ENCODE measurements around the gene MYH11. TPM values are rescaled to one million over a fixed set of nuclear protein-coding genes. Genes with fewer than 3 reads are reported as not detected.

Gene MYH11
- polyA plus RNA-seq, 1 donor from 2014 or later: not detected

DNA sequence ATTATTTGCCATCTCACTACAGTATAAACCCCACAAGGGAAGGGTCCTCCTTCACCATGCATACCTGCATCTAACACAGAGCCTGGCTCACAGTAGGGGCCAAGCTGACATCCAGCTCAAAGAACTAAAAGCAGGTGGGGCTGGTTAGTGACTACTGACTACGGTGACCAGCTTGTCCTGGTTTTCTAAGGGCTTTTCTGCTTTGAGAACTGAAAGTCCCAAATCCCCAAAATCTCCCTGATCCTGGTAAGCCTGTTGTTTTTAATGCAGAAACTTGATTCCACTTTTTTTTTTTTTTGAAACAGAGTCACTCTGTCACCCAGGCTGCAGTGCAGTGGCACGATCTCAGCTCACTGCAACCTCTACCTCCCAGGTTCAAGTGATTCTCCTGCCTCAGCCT is 117.4 kb downstream of the MYH11 start:
- Histone ChIP-seq H3K9me3 (ENCODE audit: low read length) (no peaks in the 10 kb centered on the region), H3K27me3 (ENCODE audit: insufficient read depth, low read depth, low read length) (no peaks in the 10 kb centered on the region), H3F3A (ENCODE audit: insufficient read depth, low read length, poor library complexity, severe bottlenecking) (no peaks in the 10 kb centered on the region), H3K27ac (ENCODE audit: low read length) (no peak overlapping the region), H3K79me2 (replicated peaks; ENCODE audit: insufficient read depth, low read length) (no peaks in the 10 kb centered on the region), H3K36me3 (ENCODE audit: insufficient read depth, low read length) (no peaks in the 10 kb centered on the region), H2AFZ (ENCODE audit: low read depth, low read length) (no peak overlapping the region), H4K20me1 (ENCODE audit: insufficient read depth) (no peaks in the 10 kb centered on the region), H3K9ac (ENCODE audit: low read length) (no peak overlapping the region), H3K4me3 (ENCODE audit: low read length) (no peak overlapping the region), H3K4me2 (ENCODE audit: low read length) (no peak overlapping the region), H3K9me2 (ENCODE audit: insufficient read depth, low read length) (no peaks in the 10 kb centered on the region)
- TF ChIP-seq TAF1 (IDR thresholded peaks at IDR 0.05; ENCODE audit: low read depth) (no peak), EP300 (conservative IDR thresholded peaks at IDR 0.05; ENCODE audit: poor library complexity, severe bottlenecking) (no peak), SMC3 (conservative IDR thresholded peaks at IDR 0.05; ENCODE audit: poor library complexity) (no peak), RAD21 (conservative IDR thresholded peaks at IDR 0.05) (no peak), MXI1 (conservative IDR thresholded peaks at IDR 0.05; ENCODE audit: poor library complexity, severe bottlenecking) (no peak), POLR2AphosphoS5 (IDR thresholded peaks at IDR 0.05) (no peak), REST (IDR thresholded peaks at IDR 0.05; ENCODE audit: borderline replicate concordance) (no peak), EZH2 (IDR thresholded peaks at IDR 0.05; ENCODE audit: borderline replicate concordance, insufficient read depth, low read length, poor library complexity, severe bottlenecking) (no peak)
- TF ChIP-seq, protein P1, sequence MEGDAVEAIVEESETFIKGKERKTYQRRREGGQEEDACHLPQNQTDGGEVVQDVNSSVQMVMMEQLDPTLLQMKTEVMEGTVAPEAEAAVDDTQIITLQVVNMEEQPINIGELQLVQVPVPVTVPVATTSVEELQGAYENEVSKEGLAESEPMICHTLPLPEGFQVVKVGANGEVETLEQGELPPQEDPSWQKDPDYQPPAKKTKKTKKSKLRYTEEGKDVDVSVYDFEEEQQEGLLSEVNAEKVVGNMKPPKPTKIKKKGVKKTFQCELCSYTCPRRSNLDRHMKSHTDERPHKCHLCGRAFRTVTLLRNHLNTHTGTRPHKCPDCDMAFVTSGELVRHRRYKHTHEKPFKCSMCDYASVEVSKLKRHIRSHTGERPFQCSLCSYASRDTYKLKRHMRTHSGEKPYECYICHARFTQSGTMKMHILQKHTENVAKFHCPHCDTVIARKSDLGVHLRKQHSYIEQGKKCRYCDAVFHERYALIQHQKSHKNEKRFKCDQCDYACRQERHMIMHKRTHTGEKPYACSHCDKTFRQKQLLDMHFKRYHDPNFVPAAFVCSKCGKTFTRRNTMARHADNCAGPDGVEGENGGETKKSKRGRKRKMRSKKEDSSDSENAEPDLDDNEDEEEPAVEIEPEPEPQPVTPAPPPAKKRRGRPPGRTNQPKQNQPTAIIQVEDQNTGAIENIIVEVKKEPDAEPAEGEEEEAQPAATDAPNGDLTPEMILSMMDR (IDR thresholded peaks at IDR 0.05; ENCODE audit: poor library complexity, severe bottlenecking): no peak

- no peaks in the 10 kb centered on the region for H3K79me2 ChIP-seq (replicated peaks; ENCODE audit: insufficient read depth, low read length)
- TF ChIP-seq, protein P1 (IDR thresholded peaks at IDR 0.05; ENCODE audit: poor library complexity, severe bottlenecking): no peak
- TF ChIP-seq REST (IDR thresholded peaks at IDR 0.05; ENCODE audit: borderline replicate concordance): no peak
- no peak for TF ChIP-seq MXI1 (conservative IDR thresholded peaks at IDR 0.05; ENCODE audit: poor library complexity, severe bottlenecking)
- TF ChIP-seq POLR2AphosphoS5 (IDR thresholded peaks at IDR 0.05): no peak
- TF ChIP-seq RAD21 (conservative IDR thresholded peaks at IDR 0.05): no peak
- no peak for TF ChIP-seq EP300 (conservative IDR thresholded peaks at IDR 0.05; ENCODE audit: poor library complexity, severe bottlenecking)
- no peak for TF ChIP-seq SMC3 (conservative IDR thresholded peaks at IDR 0.05; ENCODE audit: poor library complexity)
- TF ChIP-seq EZH2 (IDR thresholded peaks at IDR 0.05; ENCODE audit: borderline replicate concordance, insufficient read depth, low read length, poor library complexity, severe bottlenecking): no peak
- TF ChIP-seq TAF1 (IDR thresholded peaks at IDR 0.05; ENCODE audit: low read depth): no peak
- no peaks in the 10 kb centered on the region for H3F3A ChIP-seq (ENCODE audit: insufficient read depth, low read length, poor library complexity, severe bottlenecking)
- no peak overlapping the region for H2AFZ ChIP-seq (ENCODE audit: low read depth, low read length)
- no peak overlapping the region for H3K9ac ChIP-seq (ENCODE audit: low read length)
- H3K36me3 ChIP-seq (ENCODE audit: insufficient read depth, low read length): no peaks in the 10 kb centered on the region
- no peak overlapping the region for H3K4me3 ChIP-seq (ENCODE audit: low read length)
- H3K9me3 ChIP-seq (ENCODE audit: low read length): no peaks in the 10 kb centered on the region
- H3K9me2 ChIP-seq (ENCODE audit: insufficient read depth, low read length): no peaks in the 10 kb centered on the region
- no peak overlapping the region for H3K27ac ChIP-seq (ENCODE audit: low read length)
- H4K20me1 ChIP-seq (ENCODE audit: insufficient read depth): no peaks in the 10 kb centered on the region
- H3K4me2 ChIP-seq (ENCODE audit: low read length): no peak overlapping the region
- no peaks in the 10 kb centered on the region for H3K27me3 ChIP-seq (ENCODE audit: insufficient read depth, low read depth, low read length)
These were observed 119.6 kb downstream of the MYH11 start for GRCh38 chr16:15737140-15737644.

Measured in neural cell (in vitro differentiated cells).